OCI-LY1 (cell line): ENCODE data around the gene IFNA2.
"Not testable (repeated sequence)": the region's sequence is repeated elsewhere in the genome, so short reads cannot be mapped to it uniquely, and the experiment has no call there.

Experiments used
- EZH2 ChIP-seq: fragments of 200-600 bp; sonication (generic), shearing (Covaris generic); IDR thresholded peaks from 2 replicates; pipeline ENCODE4 v1.8.0; 2017; ENCODE audit warnings: borderline replicate concordance, mixed run types, mild to moderate bottlenecking, antibody characterized with exemption, low read length, moderate library complexity, mixed read lengths
- TF ChIP-seq, protein P1 (sequence below): fragments of 200-600 bp; sonication (generic), shearing (Covaris generic); IDR thresholded peaks from 2 replicates; pipeline ENCODE4 v1.5.1; 2017; ENCODE audit warnings: mild to moderate bottlenecking, antibody characterized with exemption, low read length, moderate library complexity, mixed read lengths

- TF ChIP-seq, protein P1, sequence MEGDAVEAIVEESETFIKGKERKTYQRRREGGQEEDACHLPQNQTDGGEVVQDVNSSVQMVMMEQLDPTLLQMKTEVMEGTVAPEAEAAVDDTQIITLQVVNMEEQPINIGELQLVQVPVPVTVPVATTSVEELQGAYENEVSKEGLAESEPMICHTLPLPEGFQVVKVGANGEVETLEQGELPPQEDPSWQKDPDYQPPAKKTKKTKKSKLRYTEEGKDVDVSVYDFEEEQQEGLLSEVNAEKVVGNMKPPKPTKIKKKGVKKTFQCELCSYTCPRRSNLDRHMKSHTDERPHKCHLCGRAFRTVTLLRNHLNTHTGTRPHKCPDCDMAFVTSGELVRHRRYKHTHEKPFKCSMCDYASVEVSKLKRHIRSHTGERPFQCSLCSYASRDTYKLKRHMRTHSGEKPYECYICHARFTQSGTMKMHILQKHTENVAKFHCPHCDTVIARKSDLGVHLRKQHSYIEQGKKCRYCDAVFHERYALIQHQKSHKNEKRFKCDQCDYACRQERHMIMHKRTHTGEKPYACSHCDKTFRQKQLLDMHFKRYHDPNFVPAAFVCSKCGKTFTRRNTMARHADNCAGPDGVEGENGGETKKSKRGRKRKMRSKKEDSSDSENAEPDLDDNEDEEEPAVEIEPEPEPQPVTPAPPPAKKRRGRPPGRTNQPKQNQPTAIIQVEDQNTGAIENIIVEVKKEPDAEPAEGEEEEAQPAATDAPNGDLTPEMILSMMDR, result not testable (repeated sequence)
- not testable (repeated sequence) for TF ChIP-seq EZH2
Observed at GRCh38 chr9:21371467-21371866, 13.7 kb downstream of the IFNA2 start.
